PC-9 (cell line): Measurements from ENCODE around the gene HACE1. TPM values are rescaled to one million over a fixed set of nuclear protein-coding genes. Genes with fewer than 3 reads are reported as not detected.

ENCODE experiments used
- BruUV-seq: library from RNA; stranded (reverse); fragments of 400-500 nt; replicated peaks from 2 replicates; lab custom pipeline; 2021; lab: Mats Ljungman, UMichigan
- CTCF ChIA-PET: fragments of 300-600 bp; sonication (Branson Sonifier 250); formaldehyde crosslinking; loops from one replicate; lab custom pipeline; 2022; ENCODE audit warnings: antibody characterized with exemption; lab: Charles Lee
- POLR2A ChIA-PET: fragments of 300-600 bp; sonication (Branson Sonifier 250); formaldehyde crosslinking; loops from one replicate; lab custom pipeline; 2022; ENCODE audit warnings: antibody characterized with exemption; ENCODE audit not compliant: unreplicated experiment; lab: Charles Lee
- DNase-seq, 2 experiments: peaks; one replicate each; pipeline versions ENCODE4 v3.0.0 to v3.0.0-alpha.2; 2015 to 2022; ENCODE audit warnings: mixed read lengths in 1 of 2
- H2AFZ ChIP-seq: fragments of 200-600 bp; sonication (generic); 2 replicates; pipeline ENCODE4 v1.8.1; 2017; ENCODE audit warnings: antibody characterized with exemption
- H3F3A ChIP-seq: fragments of 200-600 bp; sonication (generic); 2 replicates; pipeline ENCODE4 v1.8.1; 2017; ENCODE audit warnings: antibody characterized with exemption, mild to moderate bottlenecking, low read depth; ENCODE audit not compliant: insufficient read depth
- H3K27ac ChIP-seq: fragments of 200-600 bp; sonication (generic); 2 replicates; pipeline ENCODE4 v1.6.1; 2016; ENCODE audit warnings: mixed run types
- H3K27me3 ChIP-seq: fragments of 200-600 bp; sonication (generic); 2 replicates; pipeline ENCODE4 v1.6.1; 2016; ENCODE audit warnings: low read depth, mixed run types; ENCODE audit not compliant: insufficient read depth
- H3K36me3 ChIP-seq: fragments of 200-600 bp; sonication (generic); 2 replicates; pipeline ENCODE4 v1.6.1; 2016; ENCODE audit warnings: low read depth, mixed run types
- H3K4me1 ChIP-seq: fragments of 200-600 bp; sonication (generic); replicated peaks from 2 replicates; pipeline ENCODE4 v1.6.1; 2016; ENCODE audit warnings: mixed run types; ENCODE audit not compliant: insufficient read depth
- H3K4me2 ChIP-seq: fragments of 200-600 bp; sonication (generic); 2 replicates; pipeline ENCODE4 v1.6.1; 2017; ENCODE audit warnings: mixed run types
- H3K4me3 ChIP-seq: fragments of 200-600 bp; sonication (generic); 2 replicates; pipeline ENCODE4 v1.6.1; 2016; ENCODE audit warnings: mixed run types
- H3K79me2 ChIP-seq: fragments of 200-600 bp; sonication (generic); 2 replicates; pipeline ENCODE4 v1.6.1; 2017; ENCODE audit warnings: low read depth, mixed run types
- H3K9me2 ChIP-seq: fragments of 200-600 bp; sonication (generic); 2 replicates; pipeline ENCODE4 v1.8.1; 2017; ENCODE audit warnings: mild to moderate bottlenecking; ENCODE audit not compliant: insufficient read depth
- H3K9me3 ChIP-seq: fragments of 200-600 bp; sonication (generic); 2 replicates; pipeline ENCODE4 v1.8.1; 2016; ENCODE audit warnings: low read depth; ENCODE audit not compliant: insufficient read depth
- H4K20me1 ChIP-seq: fragments of 200-600 bp; sonication (generic); 2 replicates; pipeline ENCODE4 v1.8.1; 2017; ENCODE audit not compliant: insufficient read depth
- EZH2 ChIP-seq: fragments of 200-600 bp; sonication (generic); IDR thresholded peaks from 2 replicates; pipeline ENCODE4 v1.8.0; 2017; ENCODE audit warnings: antibody characterized with exemption, low read depth
- intact Hi-C: fragments of 100-400 bp; cut with micrococcal nuclease; formaldehyde crosslinking; loops from one replicate; pipeline ENCODE4 v1.10.0; 2022; ENCODE audit not compliant: unreplicated experiment
- total RNA-seq: library from RNA; stranded (reverse); gene quantifications from 2 replicates; pipeline ENCODE4 v1.2.3, GENCODE V29; 2021
- TF ChIP-seq, protein P1 (sequence below): fragments of 200-600 bp; sonication (generic); conservative IDR thresholded peaks from 2 replicates; pipeline ENCODE4 v1.6.1; 2017; ENCODE audit warnings: mixed run types, antibody characterized with exemption, mild to moderate bottlenecking, moderate library complexity

HACE1 gene
- total RNA-seq, 1 experiment from 2014 or later: 12.4 TPM

- H3K4me1 ChIP-seq: no peaks in the 10 kb centered on the region
- H2AFZ ChIP-seq: no peak overlapping the region
- no peak overlapping the region for H3K4me2 ChIP-seq
- DNase-seq: no peak
- ChIA-PET POLR2A (interaction anchor here (0.6 kb wide), 1 partner anchor 1828 kb away, joined by 13 read pairs; no protein-coding TSS in a partner anchor), CTCF (no interaction called here)
- no peak overlapping the region for H3K4me3 ChIP-seq
- no peaks in the 10 kb centered on the region for H3K36me3 ChIP-seq
- no peaks in the 10 kb centered on the region for H3K27me3 ChIP-seq
- H3K79me2 ChIP-seq: no peaks in the 10 kb centered on the region
- no peak for TF ChIP-seq EZH2
- TF ChIP-seq, protein P1, sequence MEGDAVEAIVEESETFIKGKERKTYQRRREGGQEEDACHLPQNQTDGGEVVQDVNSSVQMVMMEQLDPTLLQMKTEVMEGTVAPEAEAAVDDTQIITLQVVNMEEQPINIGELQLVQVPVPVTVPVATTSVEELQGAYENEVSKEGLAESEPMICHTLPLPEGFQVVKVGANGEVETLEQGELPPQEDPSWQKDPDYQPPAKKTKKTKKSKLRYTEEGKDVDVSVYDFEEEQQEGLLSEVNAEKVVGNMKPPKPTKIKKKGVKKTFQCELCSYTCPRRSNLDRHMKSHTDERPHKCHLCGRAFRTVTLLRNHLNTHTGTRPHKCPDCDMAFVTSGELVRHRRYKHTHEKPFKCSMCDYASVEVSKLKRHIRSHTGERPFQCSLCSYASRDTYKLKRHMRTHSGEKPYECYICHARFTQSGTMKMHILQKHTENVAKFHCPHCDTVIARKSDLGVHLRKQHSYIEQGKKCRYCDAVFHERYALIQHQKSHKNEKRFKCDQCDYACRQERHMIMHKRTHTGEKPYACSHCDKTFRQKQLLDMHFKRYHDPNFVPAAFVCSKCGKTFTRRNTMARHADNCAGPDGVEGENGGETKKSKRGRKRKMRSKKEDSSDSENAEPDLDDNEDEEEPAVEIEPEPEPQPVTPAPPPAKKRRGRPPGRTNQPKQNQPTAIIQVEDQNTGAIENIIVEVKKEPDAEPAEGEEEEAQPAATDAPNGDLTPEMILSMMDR: no peak
- BruUV-seq: no TSS peak
- no peaks in the 10 kb centered on the region for H3K9me2 ChIP-seq
- no peaks in the 10 kb centered on the region for H3K9me3 ChIP-seq
- no peaks in the 10 kb centered on the region for H4K20me1 ChIP-seq
- intact Hi-C loops: no loop called here
- no peak overlapping the region for H3K27ac ChIP-seq
- H3F3A ChIP-seq: no peaks in the 10 kb centered on the region
These were observed 63.5 kb downstream of the HACE1 start for GRCh38 chr6:104796031-104796785.

DNA sequence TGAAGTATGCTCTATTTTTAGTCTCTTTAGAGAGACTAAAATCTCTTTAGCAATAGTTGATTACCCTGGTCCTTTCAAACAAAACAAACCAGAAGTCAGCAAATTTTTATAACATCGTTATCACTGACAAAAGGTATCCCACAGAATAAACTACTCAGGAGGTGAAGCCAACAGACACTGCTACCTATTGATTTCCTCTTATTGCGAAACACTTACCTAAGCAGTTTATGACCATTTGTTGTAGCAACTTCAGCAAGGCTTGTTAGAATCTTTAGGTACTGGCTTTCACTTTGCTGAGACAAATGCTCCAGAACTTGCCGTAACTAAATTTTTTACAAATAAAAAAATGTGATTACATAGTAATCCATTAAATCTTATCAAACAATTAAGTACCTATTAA, 64.4 kb downstream of the HACE1 start:
- Histone ChIP-seq H3K79me2 (no peaks in the 10 kb centered on the region), H3K4me3 (no peak overlapping the region), H2AFZ (no peak overlapping the region), H3F3A (no peaks in the 10 kb centered on the region), H3K4me1 (no peaks in the 10 kb centered on the region), H3K27ac (no peak overlapping the region), H4K20me1 (no peaks in the 10 kb centered on the region), H3K9me2 (no peaks in the 10 kb centered on the region), H3K36me3 (no peaks in the 10 kb centered on the region), H3K9me3 (no peaks in the 10 kb centered on the region), H3K4me2 (no peak overlapping the region), H3K27me3 (no peaks in the 10 kb centered on the region)
- CTCF ChIA-PET: no interaction called here
- no TSS peak for BruUV-seq
- POLR2A ChIA-PET: interaction anchor here (0.7 kb wide), 1 partner anchor 227 kb away, joined by 3 read pairs; no protein-coding TSS in a partner anchor
- no peak for DNase-seq
- intact Hi-C loops: no loop called here
- no peak for TF ChIP-seq EZH2
- TF ChIP-seq, protein P1: no peak

DNA sequence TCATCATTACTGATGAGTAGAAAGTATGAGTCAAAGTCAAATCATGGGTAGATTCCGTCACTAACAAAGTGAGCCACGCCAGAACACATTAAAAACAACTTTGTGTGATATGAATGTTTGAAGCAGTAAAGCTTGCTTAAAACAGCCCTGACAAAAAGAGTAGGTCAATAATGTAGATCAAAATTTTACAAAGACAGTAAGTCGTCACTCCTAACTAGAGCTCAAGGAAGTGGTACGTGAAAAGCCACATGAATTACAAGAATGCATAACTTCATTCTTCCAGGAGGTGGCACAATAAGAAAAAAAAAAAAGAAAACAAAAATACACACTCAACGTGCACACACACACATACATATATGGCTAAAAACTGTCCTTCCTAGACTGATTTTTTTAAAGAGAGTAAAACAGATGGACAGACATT, 69.9 kb downstream of the HACE1 start:
- Histone ChIP-seq H3K4me2 (no peak overlapping the region), H3K4me3 (no peak overlapping the region), H3K27me3 (no peaks in the 10 kb centered on the region), H4K20me1 (no peaks in the 10 kb centered on the region), H3K9me3 (no peaks in the 10 kb centered on the region), H3K9me2 (no peaks in the 10 kb centered on the region), H3K36me3 (no peaks in the 10 kb centered on the region), H3K4me1 (peaks cover 6% of the 10 kb centered on the region; the same call in 1 of the 2 replicates), H3F3A (no peaks in the 10 kb centered on the region), H3K79me2 (no peaks in the 10 kb centered on the region), H2AFZ (peak overlapping the region; percentile 40; the same call in 1 of the 2 replicates), H3K27ac (no peak overlapping the region)
- TF ChIP-seq, protein P1: peak; percentile 57
- no peak for TF ChIP-seq EZH2
- CTCF ChIA-PET: interaction anchor here (0.6 kb wide), 3 partner anchors 298 to 633 kb away, joined by 3 to 4 read pairs (median 3); no protein-coding TSS in a partner anchor
- POLR2A ChIA-PET: interaction anchor here (0.6 to 0.7 kb wide), 3 partner anchors 46 to 300 kb away, joined by 10 to 27 read pairs (median 26); no protein-coding TSS in a partner anchor
- no TSS peak for BruUV-seq
- peak in 1 of 2 experiments; percentile 50 for DNase-seq
- intact Hi-C loops: loop anchor here (5.0 kb wide), 1 partner anchor 288 kb away; no protein-coding TSS in a partner anchor
